NCI-H2081 treated with DMSO at 0.1 percent for 48 hours (cell line): ENCODE results near the gene RPLP2.

ENCODE experiments used
- DNase-seq: peaks from one replicate; lab custom pipeline; 2025; lab: John Stamatoyannopoulos, UW

Gene RPLP2

DNA sequence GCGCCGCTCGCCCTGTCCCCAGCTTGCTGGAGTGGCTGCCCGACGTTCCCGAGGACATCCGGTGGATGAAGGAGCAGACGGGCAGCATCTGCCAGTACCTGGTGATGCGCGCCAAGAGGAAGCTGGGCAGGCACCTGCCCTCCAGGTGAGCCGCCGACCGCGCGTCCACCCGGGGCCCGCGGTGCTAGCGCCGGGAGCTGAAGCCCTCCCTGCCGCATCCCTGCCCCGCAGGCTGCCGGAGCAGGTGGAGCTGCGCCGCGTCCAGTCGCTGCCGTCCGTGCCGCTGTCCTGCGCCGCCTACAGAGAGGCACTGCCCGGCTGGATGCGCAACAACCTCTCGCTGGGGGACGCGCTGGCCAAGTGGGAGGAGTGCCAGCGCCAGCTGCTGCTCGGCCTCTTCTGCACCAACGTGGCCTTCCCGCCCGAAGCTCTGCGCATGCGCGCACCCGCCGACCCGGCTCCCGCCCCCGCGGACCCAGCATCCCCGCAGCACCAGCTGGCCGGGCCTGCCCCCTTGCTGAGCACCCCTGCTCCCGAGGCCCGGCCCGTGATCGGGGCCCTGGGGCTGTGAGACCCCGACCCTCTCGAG is 14.6 kb downstream of the RPLP2 start:
- DNase-seq, result no peak

DNA sequence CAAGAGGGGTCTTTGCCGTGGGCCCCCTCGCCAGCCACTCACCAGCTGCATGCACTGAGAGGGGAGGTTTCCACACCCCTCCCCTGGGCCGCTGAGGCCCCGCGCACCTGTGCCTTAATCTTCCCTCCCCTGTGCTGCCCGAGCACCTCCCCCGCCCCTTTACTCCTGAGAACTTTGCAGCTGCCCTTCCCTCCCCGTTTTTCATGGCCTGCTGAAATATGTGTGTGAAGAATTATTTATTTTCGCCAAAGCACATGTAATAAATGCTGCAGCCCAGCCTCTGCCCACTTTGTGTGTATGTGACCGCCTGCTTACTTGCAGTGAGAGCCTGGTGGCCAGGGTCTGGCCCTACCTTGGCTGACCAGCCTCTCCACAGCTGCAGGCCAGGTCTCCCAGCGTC is 15.2 kb downstream of the RPLP2 start:
- DNase-seq, result no peak

DNA sequence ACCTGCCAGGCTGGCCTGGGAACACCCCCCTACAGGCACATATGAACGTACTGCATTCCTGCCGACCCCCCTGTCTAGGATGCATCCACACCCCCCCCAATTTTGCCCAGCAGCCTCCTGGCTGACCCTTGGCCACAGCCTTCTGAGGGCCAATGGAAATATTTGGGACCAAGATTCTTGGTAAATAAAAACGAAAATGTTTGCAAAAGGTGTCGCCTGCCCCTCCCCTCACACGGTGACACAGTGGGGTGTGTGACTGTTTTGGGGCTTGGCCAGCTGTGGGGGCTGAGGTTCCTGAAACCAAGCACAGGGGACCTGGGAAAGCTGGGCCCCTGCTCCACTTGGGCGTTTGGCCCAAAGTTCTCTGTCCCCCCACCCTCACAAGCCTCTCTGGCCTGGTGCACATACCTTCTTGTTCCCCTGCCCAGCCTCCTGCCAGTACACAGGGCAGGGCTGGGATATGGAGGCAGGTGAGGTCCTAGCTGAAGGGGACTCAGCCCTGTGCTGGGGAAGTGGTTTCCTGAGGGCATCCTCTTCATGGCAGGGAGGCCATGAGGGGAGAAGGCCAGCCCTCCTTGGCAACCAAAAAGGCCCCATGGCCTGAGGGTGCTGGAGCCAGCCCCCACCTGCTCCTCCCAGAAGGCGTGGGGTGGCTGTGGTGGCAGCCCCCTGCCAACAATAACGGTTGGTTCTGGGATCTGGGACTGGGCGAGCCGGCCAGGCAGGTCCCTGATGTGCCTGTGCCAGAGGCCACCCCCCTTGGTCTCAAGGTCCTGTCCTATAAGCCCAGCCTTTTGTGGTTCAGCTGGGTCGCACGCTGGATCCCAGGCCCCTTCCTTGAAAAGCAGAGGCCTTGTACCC is 15.8 kb downstream of the RPLP2 start:
- DNase-seq, result no peak

DNA sequence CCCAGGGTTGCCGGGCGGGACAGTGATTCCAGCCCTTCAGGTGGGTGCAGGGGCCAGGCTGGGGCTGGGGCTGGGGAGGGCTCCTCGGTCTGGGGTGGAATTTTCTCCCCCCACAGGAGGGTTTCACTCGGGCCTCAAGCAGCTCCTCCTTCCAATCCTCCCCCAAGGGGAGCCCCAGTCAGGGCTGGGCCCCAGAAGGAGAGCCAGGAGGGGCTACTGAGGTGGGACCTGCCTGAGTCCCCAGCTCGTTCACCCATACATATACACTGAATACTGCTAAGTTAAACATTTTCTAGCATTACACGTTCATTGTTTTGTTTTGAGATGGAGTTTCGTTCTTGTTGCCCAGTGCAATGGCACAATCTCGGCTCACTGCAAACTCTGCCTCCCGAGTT is 16.5 kb downstream of the RPLP2 start:
- no peak for DNase-seq

DNA sequence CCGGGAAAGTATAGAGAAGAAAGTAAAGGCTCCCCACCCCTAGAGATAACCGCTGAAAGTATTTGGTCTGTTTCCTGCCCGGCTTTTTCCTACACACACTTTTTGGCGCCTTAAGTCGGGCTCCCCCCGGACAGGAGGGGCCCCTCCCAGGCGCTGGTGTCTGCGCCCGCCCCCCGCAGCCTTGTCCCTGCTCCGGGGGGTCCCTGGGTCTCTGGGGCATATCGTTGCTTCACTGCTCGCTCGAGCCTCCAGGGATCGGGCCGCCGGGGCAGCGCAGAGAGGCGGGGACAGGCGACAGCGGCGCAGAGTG is 17.0 kb downstream of the RPLP2 start:
- DNase-seq, result no peak

DNA sequence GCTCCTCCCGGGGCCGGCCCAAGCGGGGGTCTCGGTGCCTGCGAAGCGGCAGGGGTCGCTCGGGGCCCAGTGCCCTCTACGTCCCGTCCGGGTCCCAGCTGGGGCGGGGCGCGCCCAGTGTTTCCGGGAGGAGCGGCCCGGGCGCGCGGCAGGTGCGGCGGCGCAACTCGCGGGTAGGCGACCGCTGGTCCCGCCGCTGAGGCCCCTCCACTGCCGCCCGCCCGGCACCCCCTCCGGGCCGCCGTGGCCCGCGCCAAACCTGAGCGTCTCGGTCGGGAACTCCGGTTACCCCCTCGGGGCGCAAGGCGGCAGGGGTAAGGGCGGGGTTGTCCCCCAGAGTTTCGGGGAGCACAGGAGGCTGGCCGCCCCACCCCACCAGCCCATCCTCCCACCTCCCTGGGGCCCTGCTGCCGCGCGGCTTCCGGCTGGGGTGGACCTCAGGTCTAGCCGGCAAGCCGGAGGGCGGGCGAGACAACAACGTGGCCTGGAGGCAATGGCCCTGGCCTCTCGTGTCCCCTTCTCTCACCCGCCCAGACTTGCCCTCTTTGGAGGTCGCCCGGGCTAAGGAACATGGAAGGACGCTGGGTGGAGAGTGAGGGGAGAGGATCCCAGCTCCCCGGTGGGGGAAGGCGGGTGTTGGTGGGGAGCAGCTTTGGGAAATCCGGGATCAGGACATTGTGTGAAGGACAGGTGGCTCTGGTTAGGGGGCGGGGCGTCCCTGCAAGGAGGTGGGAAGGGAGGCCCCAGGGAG is 17.6 kb downstream of the RPLP2 start:
- DNase-seq, result no peak

DNA sequence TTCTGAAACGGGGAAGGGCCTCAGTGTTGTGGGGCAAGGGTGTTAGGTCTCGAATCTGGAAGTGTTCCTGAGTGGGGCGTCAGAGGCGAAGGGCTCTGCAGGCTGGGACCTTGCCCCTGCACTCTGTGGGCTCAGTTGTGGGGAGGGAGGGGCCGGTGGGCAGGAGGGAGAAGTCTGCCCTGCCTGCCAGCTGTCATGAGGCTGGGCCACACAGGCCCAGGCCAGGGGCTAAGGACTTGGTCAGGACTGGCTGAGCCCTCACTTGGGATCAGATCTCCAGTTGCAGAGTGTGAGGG is 18.1 kb downstream of the RPLP2 start, which contains the start of gene CRACR2B:
TSS of gene CRACR2B (plus strand) at position 23 of the 296 bp plus-strand sequence. CDS start 689 bp downstream, outside the sequence.
- no peak for DNase-seq

DNA sequence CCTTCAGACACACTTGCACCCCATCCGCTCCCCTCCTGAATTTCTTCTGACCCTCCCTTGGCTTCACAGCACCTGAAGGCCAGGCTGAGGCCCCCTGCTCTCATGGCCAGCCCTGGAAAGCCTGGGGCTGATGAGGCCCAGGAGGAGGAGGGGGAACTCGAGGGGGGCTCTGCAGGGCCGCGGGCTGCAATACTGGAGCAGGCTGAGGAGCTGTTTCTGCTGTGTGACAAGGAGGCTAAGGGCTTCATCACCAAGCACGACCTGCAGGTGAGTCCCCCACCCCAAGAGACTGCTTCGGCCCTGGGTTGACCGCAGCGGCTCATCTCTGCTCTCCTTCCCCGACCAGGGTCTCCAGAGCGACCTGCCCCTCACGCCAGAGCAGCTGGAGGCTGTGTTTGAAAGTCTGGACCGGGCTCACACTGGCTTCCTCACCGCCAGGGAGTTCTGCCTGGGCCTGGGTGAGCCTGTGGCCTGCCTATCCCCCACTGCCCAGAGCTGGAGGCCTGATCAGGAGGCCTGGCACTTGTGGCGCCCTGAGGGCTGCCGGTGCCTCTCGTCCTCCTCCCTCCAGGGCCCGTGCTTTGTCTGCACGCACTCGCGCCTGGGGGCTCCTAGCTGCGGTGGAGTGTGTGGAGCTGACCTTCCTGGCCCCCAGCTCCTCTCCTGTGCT is 18.9 kb downstream of the RPLP2 start:
- DNase-seq, result no peak

DNA sequence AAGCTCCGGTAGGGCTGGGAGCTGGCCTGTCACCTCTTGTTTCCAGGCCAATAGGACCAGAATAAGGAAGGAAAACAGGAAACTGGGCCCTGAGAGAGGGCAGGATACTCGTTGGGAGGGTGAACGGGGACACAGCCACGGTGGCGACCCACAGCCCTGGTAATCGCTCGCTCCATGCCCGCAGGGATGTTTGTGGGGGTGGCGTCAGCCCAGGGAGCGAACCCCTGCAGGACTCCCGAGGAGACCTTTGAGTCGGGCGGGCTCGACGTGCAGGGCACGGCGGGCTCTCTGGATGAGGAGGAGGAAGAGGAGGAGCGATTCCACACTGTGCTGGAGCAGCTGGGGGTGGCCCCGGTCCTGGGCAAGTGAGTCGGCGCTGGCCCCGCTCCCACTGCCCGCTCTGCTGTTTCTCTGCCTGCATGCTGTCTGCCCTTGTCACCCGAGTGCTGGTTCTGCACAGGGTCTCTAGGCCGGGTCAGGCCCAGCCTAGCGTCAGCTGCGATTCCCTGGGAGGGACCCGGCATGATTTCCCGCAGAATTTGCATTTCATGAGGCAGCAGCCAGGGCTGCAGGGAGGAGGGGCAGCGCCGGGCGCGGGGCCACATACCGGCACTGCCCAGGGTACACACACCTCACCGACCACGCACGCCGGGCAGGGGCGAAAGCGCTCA is 19.5 kb downstream of the RPLP2 start:
- no peak for DNase-seq

DNA sequence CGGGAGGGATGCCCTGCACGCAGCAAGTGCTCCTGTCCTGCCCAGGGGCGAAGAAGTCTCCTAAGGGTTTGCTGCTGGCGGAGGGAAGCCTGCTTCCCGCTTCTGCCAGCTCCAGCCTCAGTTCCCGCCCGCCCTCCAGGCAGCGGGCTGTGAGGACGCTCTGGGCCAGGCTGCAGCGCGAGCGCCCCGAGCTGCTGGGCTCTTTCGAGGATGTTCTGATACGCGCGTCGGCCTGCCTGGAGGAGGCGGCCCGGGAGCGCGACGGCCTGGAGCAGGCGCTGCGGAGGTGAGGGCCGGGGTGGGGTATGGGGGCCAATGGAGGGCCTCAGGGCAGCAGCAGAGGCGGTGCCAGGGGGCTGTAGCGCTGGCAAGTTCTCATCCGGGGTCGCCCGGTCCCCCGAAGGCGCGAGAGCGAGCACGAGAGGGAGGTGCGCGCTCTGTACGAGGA is 20.1 kb downstream of the RPLP2 start:
- no peak for DNase-seq

DNA sequence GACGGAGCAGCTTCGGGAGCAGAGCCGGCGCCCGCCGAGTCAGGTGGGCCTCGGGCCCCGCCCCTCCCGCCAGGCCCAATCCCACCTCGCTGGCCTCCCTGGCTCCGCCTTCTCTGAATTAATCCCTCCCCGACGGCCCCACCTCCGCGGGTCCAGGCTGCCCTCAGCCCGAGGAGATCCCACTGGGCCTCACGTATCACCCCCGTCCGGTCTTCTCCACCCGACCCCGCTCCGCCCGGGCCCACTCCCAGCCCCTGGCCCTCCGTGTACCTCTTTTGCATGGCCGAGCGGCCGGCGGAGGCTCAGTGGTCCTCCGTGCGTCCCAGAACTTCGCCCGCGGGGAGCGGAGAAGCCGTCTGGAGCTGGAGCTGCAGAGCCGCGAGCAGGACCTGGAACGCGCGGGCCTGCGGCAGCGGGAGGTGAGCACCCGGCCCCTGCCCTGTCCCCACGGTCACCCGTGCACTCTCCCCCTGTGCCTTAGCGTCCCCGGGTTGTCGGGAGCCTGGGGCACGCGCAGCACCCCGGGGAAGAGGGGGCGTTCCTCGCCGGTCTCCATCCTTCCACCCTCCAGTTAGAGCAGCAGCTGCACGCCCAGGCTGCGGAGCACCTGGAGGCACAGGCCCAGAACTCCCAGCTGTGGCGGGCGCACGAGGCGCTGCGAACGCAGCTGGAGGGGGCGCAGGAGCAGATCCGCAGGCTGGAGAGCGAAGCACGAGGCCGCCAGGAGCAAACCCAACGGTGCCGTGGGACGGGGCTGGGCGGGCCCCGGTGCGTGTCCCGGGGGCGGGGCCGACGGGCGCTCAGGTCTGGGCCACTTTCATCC is 20.7 kb downstream of the RPLP2 start:
- DNase-seq, result no peak

DNA sequence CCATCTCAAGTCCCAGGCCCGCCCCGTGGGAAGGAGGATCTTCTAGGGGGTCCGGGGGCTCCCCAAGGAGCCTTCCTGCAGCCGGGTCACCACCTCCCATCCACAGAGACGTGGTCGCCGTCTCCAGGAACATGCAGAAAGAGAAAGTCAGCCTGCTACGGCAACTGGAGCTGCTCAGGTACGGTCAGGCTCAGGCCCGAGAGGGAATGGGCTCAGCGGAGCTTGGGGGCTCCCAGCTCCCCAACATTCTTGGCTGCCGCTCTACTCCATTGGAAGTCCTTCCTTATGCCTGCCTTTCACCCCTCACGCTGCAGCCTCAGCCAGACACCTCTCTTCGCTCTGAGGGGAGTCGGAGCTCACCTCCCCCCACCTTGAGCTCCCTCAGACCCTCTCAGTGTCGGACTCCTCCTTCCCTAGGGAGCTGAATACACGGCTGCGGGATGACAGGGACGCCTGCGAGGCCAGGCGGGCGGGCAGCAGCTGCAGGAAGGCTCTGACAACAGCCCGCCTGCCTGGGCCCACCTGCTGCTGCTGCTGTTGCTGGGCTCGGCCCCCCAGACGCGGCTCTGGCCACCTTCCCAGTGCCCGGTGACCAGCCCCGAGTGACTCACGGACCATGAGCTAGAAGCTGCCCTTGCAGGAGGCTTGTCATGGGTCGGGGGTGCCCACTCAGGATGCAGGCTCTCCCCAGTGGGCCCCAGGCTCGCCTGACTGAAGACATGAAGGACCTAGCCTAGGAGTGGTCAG is 21.5 kb downstream of the RPLP2 start:
- no peak for DNase-seq

DNA sequence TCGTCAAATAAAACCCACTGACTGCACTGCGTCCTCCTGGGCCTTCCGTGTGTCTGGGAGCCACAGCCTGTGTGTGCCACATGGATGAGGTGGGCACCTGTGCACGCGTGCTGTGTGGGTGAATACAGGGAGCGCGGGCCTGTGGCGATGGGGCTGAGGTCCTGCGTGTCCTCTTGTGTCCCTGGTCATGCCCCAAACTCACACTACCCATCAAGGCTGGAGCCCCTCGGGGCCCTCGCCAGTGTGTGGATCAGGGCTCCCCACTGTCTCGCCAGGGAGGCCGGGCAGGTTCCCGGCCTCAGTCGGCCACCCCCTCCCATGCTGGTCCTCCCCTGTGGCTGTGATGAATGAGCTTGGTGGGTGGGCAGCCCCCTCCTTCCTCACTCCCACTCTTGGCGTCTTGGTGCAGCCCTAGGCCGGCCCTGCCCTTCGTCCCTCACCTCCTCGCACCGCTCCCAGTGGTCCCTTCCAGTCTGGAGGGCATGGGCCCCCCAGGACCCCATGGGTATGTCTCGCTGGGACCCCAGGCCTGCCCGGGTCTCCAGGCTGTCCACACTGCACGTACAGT is 22.3 kb downstream of the RPLP2 start:
- DNase-seq, result no peak

DNA sequence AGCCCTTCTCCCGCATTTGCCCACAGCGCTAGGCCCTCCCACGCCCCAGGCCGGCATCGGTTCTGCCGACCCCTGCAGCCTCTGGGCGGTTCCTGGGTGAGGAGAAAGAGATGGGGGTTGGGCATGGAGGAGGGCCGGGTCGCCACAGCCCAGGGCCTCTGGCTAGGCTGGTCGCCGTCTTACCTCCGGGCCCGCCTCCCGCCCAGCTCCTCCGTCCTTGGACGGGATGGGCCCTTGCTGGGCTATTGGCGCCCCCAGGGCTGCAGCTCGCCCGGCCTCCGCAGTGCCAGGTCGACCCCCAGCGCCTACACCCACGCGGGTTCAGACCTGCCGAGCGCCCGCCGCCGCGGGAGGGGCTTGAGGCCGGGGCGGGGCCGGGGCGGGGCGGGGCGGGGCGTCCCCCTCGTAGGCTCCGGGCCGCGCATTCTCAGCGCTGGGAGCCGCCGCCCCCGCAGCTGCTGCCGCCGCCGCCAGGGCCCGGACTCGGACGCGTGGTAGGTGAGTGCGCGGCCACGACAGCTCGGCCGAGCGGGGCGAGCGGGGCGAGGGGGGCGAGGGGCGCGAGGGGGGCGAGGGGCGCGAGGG is 22.9 kb downstream of the RPLP2 start, which contains the start of gene CD151:
TSS of gene CD151 (plus strand) at position 424 of the 585 bp plus-strand sequence. CDS start 3,118 bp downstream, outside the sequence.
- DNase-seq, result no peak

DNA sequence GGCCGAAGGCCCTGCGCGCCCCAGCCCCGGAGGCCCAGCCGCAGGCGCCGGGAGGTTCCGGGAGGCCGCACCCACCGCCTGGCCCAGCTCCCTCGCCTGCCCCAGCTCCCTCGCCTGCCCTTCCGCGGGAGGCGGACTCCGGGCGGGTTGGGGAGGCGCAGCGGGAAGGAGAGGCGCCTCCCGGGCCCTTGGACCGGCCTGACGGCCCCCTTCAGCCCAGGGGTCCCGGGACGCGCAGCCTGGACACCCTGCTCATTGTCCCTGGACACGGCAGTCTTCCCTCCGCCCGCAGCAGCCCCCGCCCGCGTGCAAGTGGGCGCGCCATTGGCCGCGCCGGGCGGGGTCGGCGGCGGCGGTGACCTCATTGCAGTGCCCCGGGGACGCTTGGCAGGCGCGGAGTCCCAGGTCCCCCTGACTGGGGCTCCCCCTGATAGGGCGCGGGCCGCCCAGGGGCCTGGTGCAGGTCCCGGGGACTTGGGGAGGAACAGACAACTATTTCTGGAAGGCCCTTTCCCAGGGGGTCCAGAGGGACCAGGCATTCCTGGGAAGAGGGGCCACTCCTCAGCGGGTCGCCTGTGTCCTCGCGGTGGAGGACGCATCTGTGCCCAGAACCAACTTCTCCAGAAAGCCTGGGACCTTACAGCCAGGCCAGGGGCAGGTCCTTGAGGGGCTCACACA is 23.5 kb downstream of the RPLP2 start:
- no peak for DNase-seq

DNA sequence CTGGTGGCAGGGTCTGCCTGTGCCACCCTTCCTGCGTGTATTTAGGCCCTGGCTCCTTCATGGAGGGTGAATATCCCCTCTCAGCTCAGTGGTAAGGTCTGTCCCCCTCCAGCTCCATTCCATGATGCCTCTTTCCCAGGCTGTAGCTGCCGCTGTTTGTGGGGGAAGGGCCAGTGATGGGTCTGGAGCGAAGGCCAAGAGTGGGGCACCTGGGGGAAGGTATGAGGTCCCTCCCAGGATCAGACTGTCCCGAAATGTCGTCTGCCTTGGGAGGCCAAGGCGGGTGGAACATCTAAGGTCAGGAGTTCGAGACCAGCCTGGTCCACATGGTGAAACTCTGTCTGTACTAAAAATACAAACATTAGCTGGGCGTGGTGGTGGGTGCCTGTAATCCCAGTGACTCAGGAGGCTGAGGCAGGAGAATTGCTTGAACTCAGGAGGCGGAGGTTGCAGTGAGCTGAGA is 24.1 kb downstream of the RPLP2 start:
- no peak for DNase-seq

DNA sequence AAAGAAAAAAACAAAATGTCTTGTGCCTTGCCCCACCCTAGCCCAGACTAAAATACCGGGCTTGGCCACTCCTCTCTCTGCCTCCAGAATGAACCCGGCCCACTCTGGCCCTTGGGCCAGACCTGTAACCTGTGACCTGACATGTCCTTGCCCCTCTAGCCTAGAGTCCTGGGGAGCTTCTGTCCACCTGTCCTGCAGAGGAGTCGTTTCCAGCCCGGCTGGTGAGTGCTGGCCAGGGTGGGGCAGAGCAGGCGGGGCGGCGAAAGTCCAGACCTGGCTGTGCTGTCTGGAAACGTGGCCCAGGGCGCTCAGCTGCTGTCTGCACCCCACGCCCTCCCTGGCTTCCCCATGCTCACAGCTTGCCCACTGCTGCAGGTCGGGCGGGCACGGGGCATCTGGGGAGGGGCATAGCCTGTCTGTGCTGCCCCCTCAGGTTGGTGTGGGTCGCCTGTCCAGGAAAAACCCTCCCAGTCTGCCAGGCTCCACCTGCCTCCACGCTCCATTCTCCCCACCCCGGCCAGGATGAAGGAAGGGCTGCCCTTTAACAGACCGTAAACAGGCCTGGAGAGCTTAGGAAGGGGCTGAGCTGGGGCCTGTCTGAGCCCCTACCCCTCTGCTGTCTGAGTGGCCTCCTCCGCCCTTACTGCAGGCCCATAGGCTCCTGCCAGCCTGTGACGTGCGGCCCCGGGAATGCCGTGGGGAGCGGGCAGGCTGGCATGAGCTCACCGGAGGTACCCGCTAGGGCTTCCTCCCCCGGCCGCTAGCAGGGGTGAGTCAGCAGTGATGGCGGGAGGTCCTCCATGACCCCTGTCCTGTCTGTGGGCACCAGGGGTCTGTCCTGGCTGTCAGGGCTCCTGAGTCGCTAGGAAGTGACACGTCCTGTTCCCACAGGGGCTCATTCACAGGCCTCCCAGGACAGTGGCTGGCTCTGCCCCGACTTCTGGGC is 24.9 kb downstream of the RPLP2 start:
- DNase-seq, result no peak

DNA sequence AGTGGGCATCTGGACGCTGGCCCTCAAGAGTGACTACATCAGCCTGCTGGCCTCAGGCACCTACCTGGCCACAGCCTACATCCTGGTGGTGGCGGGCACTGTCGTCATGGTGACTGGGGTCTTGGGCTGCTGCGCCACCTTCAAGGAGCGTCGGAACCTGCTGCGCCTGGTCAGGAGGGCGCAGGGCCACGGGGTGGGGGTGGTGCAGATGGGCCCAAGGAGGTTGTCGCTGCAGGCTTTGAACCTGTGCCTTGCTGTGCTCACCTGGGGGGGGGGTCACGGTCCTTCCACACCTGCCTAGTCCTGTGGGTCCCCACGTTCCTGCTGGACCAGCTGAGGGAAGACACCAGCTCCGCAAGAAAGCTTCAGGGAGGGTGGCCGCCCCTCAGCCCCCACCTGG is 26.5 kb downstream of the RPLP2 start:
- DNase-seq, result no peak
